Measurements from ENCODE around the gene ARL5C.

- TF ChIP-seq CTCF (optimal IDR thresholded peaks at IDR 0.05 in 1 of 3, IDR thresholded peaks at IDR 0.05 in 1 of 3, conservative IDR thresholded peaks at IDR 0.05 in 1 of 3; ENCODE audit: extremely low read depth in 1 of 3, insufficient read depth in 2 of 3, low read length in 3 of 3) (no peak), EZH2 (IDR thresholded peaks at IDR 0.05; ENCODE audit: low read length) (no peak)
These were observed 39.2 kb upstream of the ARL5C start for GRCh38 chr17:39205112-39205526.
